ENCODE measurements around the gene TATDN2.

GRCh38 chr3:10289787-10290355, 41.6 kb downstream of the TATDN2 start:
- TF ChIP-seq, protein P1, sequence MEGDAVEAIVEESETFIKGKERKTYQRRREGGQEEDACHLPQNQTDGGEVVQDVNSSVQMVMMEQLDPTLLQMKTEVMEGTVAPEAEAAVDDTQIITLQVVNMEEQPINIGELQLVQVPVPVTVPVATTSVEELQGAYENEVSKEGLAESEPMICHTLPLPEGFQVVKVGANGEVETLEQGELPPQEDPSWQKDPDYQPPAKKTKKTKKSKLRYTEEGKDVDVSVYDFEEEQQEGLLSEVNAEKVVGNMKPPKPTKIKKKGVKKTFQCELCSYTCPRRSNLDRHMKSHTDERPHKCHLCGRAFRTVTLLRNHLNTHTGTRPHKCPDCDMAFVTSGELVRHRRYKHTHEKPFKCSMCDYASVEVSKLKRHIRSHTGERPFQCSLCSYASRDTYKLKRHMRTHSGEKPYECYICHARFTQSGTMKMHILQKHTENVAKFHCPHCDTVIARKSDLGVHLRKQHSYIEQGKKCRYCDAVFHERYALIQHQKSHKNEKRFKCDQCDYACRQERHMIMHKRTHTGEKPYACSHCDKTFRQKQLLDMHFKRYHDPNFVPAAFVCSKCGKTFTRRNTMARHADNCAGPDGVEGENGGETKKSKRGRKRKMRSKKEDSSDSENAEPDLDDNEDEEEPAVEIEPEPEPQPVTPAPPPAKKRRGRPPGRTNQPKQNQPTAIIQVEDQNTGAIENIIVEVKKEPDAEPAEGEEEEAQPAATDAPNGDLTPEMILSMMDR (conservative IDR thresholded peaks at IDR 0.05; ENCODE audit: low read depth in 2 of 2) = peak in 1 of 2 experiments; percentile 41; a peak in 1 of 4 replicates
- no peak for TF ChIP-seq EZH2phosphoT487 (IDR thresholded peaks at IDR 0.05; ENCODE audit: unreplicated experiment)
- no peak for TF ChIP-seq POLR2AphosphoS5 (IDR thresholded peaks at IDR 0.05; ENCODE audit: low read depth)
- TF ChIP-seq EZH2 (IDR thresholded peaks at IDR 0.05; ENCODE audit: low read depth, unreplicated experiment) = no peak
- TF ChIP-seq REST (IDR thresholded peaks at IDR 0.05; ENCODE audit: unreplicated experiment) = no peak
- TF ChIP-seq CREB1 (CRISPR knock-in tag; IDR thresholded peaks at IDR 0.05; ENCODE audit: low read depth) = no peak
- TF ChIP-seq ZNF114 (CRISPR knock-in tag; IDR thresholded peaks at IDR 0.05) = no peak
- TF ChIP-seq ZNF331 (CRISPR knock-in tag; IDR thresholded peaks at IDR 0.05; ENCODE audit: low read depth) = no peak
- TF ChIP-seq JUNB (IDR thresholded peaks at IDR 0.05; ENCODE audit: unreplicated experiment) = no peak
- TF ChIP-seq, protein P2, sequence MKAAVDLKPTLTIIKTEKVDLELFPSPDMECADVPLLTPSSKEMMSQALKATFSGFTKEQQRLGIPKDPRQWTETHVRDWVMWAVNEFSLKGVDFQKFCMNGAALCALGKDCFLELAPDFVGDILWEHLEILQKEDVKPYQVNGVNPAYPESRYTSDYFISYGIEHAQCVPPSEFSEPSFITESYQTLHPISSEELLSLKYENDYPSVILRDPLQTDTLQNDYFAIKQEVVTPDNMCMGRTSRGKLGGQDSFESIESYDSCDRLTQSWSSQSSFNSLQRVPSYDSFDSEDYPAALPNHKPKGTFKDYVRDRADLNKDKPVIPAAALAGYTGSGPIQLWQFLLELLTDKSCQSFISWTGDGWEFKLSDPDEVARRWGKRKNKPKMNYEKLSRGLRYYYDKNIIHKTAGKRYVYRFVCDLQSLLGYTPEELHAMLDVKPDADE (IDR thresholded peaks at IDR 0.05) = no peak
- no peak for TF ChIP-seq STAT1 (IDR thresholded peaks at IDR 0.05; ENCODE audit: unreplicated experiment)
- no peak for TF ChIP-seq NANOG (IDR thresholded peaks at IDR 0.05; ENCODE audit: borderline replicate concordance)
- TF ChIP-seq, protein P3, sequence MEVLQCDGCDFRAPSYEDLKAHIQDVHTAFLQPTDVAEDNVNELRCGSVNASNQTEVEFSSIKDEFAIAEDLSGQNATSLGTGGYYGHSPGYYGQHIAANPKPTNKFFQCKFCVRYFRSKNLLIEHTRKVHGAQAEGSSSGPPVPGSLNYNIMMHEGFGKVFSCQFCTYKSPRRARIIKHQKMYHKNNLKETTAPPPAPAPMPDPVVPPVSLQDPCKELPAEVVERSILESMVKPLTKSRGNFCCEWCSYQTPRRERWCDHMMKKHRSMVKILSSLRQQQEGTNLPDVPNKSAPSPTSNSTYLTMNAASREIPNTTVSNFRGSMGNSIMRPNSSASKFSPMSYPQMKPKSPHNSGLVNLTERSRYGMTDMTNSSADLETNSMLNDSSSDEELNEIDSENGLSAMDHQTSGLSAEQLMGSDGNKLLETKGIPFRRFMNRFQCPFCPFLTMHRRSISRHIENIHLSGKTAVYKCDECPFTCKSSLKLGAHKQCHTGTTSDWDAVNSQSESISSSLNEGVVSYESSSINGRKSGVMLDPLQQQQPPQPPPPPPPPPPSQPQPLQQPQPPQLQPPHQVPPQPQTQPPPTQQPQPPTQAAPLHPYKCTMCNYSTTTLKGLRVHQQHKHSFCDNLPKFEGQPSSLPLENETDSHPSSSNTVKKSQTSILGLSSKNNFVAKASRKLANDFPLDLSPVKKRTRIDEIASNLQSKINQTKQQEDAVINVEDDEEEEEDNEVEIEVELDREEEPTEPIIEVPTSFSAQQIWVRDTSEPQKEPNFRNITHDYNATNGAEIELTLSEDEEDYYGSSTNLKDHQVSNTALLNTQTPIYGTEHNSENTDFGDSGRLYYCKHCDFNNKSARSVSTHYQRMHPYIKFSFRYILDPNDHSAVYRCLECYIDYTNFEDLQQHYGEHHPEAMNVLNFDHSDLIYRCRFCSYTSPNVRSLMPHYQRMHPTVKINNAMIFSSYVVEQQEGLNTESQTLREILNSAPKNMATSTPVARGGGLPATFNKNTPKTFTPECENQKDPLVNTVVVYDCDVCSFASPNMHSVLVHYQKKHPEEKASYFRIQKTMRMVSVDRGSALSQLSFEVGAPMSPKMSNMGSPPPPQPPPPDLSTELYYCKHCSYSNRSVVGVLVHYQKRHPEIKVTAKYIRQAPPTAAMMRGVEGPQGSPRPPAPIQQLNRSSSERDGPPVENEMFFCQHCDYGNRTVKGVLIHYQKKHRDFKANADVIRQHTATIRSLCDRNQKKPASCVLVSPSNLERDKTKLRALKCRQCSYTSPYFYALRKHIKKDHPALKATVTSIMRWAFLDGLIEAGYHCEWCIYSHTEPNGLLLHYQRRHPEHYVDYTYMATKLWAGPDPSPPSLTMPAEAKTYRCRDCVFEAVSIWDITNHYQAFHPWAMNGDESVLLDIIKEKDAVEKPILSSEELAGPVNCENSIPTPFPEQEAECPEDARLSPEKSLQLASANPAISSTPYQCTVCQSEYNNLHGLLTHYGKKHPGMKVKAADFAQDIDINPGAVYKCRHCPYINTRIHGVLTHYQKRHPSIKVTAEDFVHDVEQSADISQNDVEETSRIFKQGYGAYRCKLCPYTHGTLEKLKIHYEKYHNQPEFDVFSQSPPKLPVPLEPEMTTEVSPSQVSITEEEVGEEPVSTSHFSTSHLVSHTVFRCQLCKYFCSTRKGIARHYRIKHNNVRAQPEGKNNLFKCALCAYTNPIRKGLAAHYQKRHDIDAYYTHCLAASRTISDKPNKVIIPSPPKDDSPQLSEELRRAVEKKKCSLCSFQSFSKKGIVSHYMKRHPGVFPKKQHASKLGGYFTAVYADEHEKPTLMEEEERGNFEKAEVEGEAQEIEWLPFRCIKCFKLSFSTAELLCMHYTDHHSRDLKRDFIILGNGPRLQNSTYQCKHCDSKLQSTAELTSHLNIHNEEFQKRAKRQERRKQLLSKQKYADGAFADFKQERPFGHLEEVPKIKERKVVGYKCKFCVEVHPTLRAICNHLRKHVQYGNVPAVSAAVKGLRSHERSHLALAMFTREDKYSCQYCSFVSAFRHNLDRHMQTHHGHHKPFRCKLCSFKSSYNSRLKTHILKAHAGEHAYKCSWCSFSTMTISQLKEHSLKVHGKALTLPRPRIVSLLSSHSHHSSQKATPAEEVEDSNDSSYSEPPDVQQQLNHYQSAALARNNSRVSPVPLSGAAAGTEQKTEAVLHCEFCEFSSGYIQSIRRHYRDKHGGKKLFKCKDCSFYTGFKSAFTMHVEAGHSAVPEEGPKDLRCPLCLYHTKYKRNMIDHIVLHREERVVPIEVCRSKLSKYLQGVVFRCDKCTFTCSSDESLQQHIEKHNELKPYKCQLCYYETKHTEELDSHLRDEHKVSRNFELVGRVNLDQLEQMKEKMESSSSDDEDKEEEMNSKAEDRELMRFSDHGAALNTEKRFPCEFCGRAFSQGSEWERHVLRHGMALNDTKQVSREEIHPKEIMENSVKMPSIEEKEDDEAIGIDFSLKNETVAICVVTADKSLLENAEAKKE (CRISPR knock-in tag; IDR thresholded peaks at IDR 0.05) = no peak

All from GM23338 (cell line).